Liver (tissue), 9 donors: ENCODE results near the gene ETS1. TPM values are rescaled to one million over a fixed set of nuclear protein-coding genes. Genes with fewer than 3 reads are reported as not detected.
A peak's percentile ranks its signal among the peaks of the same experiment; 100 is the strongest.

Source experiments
- DNase-seq: peaks from one replicate; pipeline ENCODE4 v3.0.0-alpha.2; 2017; ENCODE audit warnings: low spot score
- H3K27ac ChIP-seq, 2 donors: one replicate each; pipeline ENCODE4 v1.7.0; 2013; ENCODE audit warnings: inconsistent platforms in 2 of 2, low read length in 2 of 2, control low read depth in 1 of 2, low read depth in 1 of 2, mild to moderate bottlenecking in 1 of 2
- H3K27me3 ChIP-seq, 4 donors: one replicate each; pipeline versions ENCODE4 v1.6.1 to v1.7.0; 2013; ENCODE audit warnings: low read length in 3 of 4, inconsistent platforms in 1 of 4, mild to moderate bottlenecking in 1 of 4, moderate library complexity in 1 of 4; ENCODE audit not compliant: control insufficient read depth in 4 of 4, insufficient read depth in 4 of 4
- H3K36me3 ChIP-seq, 4 donors: one replicate each; pipeline versions ENCODE4 v1.6.1 to v1.7.0; 2013; ENCODE audit warnings: low read length in 3 of 4, mild to moderate bottlenecking in 3 of 4, low read depth in 1 of 4, moderate library complexity in 1 of 4; ENCODE audit not compliant: control insufficient read depth in 4 of 4, insufficient read depth in 3 of 4
- H3K4me1 ChIP-seq, 4 donors: one replicate each; pipeline versions ENCODE4 v1.6.1 to v1.7.0; 2013; ENCODE audit warnings: low read length in 3 of 4, mild to moderate bottlenecking in 3 of 4, moderate library complexity in 1 of 4; ENCODE audit not compliant: control insufficient read depth in 4 of 4, insufficient read depth in 4 of 4
- H3K4me3 ChIP-seq, 3 donors: one replicate each; pipeline versions ENCODE4 v1.6.1 to v1.7.0; 2013; ENCODE audit warnings: low read length in 3 of 3, control low read depth in 1 of 3, low read depth in 1 of 3, mild to moderate bottlenecking in 1 of 3
- H3K9ac ChIP-seq, 2 donors: one replicate each; pipeline ENCODE4 v1.7.0; 2013; ENCODE audit warnings: low read length in 2 of 2, mild to moderate bottlenecking in 2 of 2, moderate library complexity in 2 of 2, control low read depth in 1 of 2, low read depth in 1 of 2
- H3K9me3 ChIP-seq, 4 donors: one replicate each; pipeline versions ENCODE4 v1.6.1 to v1.7.0; 2013; ENCODE audit warnings: low read length in 3 of 4; ENCODE audit not compliant: control insufficient read depth in 4 of 4
- GABPA ChIP-seq, 2 donors: IDR thresholded peaks in 1 of 2; conservative IDR thresholded peaks in 1 of 2; 2 replicates each; pipeline ENCODE4 v1.6.1; 2016; ENCODE audit warnings: antibody characterized with exemption in 2 of 2, mild to moderate bottlenecking in 1 of 2, moderate library complexity in 1 of 2
- HNF4A ChIP-seq, 2 donors: conservative IDR thresholded peaks; 2 replicates each; pipeline ENCODE4 v1.6.1; 2016; ENCODE audit warnings: antibody characterized with exemption in 2 of 2, mild to moderate bottlenecking in 2 of 2
- HNF4G ChIP-seq: IDR thresholded peaks from 2 replicates; pipeline ENCODE4 v1.6.1; 2016; ENCODE audit warnings: antibody characterized with exemption
- JUND ChIP-seq, 2 donors: IDR thresholded peaks; 2 replicates each; pipeline ENCODE4 v1.6.1; 2016; ENCODE audit warnings: antibody characterized with exemption in 2 of 2
- NR2F2 ChIP-seq: IDR thresholded peaks from 2 replicates; pipeline ENCODE4 v1.6.1; 2016; ENCODE audit warnings: antibody characterized with exemption
- RAD21 ChIP-seq, 2 donors: IDR thresholded peaks; 2 replicates each; pipeline ENCODE4 v1.6.1; 2016; ENCODE audit warnings: antibody characterized with exemption in 2 of 2, mild to moderate bottlenecking in 2 of 2
- SP1 ChIP-seq: IDR thresholded peaks from 2 replicates; pipeline ENCODE4 v1.6.1; 2018; ENCODE audit warnings: antibody characterized with exemption, mild to moderate bottlenecking
- TAF1 ChIP-seq: conservative IDR thresholded peaks from 2 replicates; pipeline ENCODE4 v1.6.1; 2016; ENCODE audit warnings: antibody characterized with exemption, mild to moderate bottlenecking
- YY1 ChIP-seq: IDR thresholded peaks from 2 replicates; pipeline ENCODE4 v1.6.1; 2016; ENCODE audit warnings: antibody characterized with exemption, mild to moderate bottlenecking
- WGBS: extraction: QIAGEN DNeasy Blood & Tissue Kit; methylation state at CpG from one replicate; pipeline ENCODE4 v1.1.7; 2013; 5-methylcytosine and 5-hydroxymethylcytosine counted together
- polyA plus RNA-seq, 2 donors: library from polyadenylated mRNA; stranded (reverse) in 1 of 2; unstranded in 1 of 2; fragments of 200-250 nt in 1 of 2; fragments of >200 nt in 1 of 2; fragmentation: Nextera tagmentation in 1 of 2; extraction: Ambion mirVana in 1 of 2; gene quantifications; one replicate each; pipeline versions ENCODE4 v1.2.1 to v1.2.3, GENCODE V29; 2013 to 2015
- total RNA-seq, 2 donors: library from RNA; depleted of rRNA; stranded (reverse); fragments of >200 nt; gene quantifications; one replicate each; pipeline ENCODE4 v1.2.3, GENCODE V29; 2014
- TF ChIP-seq, protein P1 (sequence below): fragments of 150-350 bp; IDR thresholded peaks from 2 replicates; pipeline ENCODE4 v1.5.1; 2017; ENCODE audit warnings: improper control_type of control experiment, low read depth, low read length; ENCODE audit not compliant: missing input control
- TF ChIP-seq, protein P2 (sequence below): IDR thresholded peaks from 2 replicates; pipeline ENCODE4 v1.6.1; 2016; ENCODE audit warnings: antibody characterized with exemption
- TF ChIP-seq, protein P3 (sequence below): IDR thresholded peaks from 2 replicates; pipeline ENCODE4 v1.6.1; 2016; ENCODE audit warnings: antibody characterized with exemption
- TF ChIP-seq, protein P4 (sequence below): IDR thresholded peaks from 2 replicates; pipeline ENCODE4 v1.6.1; 2016; ENCODE audit warnings: antibody characterized with exemption
- TF ChIP-seq, protein P5 (sequence below): IDR thresholded peaks from 2 replicates; pipeline ENCODE4 v1.6.1; 2016; ENCODE audit warnings: antibody characterized with exemption, mild to moderate bottlenecking
- donor health status: healthy.
- donor health status: healthy.
- donor health status: healthy.
- donor health status: healthy.
- donor health status: healthy.

The ETS1 gene
- total and polyA plus RNA-seq, 4 donors, result 4.8 to 30.0 (median 20.3) TPM

DNA sequence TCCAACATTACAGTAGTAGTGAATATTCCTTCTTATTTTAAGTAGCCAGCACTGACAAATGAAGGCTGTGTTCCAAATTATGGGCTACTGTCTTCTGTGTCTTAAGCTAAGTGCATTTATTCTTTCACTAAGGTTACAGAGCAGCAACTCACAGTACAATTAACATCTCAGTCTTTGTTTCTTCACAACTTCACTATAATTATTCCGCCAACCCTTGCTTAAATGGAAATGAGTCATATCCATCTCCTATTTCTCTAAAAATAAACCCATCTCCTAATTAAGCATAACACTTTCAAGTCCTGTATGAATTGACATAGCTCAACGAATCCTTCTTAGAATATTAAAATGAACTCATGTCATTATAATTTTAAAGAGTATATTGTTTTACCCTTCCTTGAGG, 6.7 kb downstream of the ETS1 start:
- WGBS, result 66% methylated on average over 2 of the region's 2 CpGs
- peaks cover 0 to 3% (median under 1%) of the 10 kb centered on the region in 4 donors for H3K4me1 ChIP-seq
- TF ChIP-seq, protein P1, sequence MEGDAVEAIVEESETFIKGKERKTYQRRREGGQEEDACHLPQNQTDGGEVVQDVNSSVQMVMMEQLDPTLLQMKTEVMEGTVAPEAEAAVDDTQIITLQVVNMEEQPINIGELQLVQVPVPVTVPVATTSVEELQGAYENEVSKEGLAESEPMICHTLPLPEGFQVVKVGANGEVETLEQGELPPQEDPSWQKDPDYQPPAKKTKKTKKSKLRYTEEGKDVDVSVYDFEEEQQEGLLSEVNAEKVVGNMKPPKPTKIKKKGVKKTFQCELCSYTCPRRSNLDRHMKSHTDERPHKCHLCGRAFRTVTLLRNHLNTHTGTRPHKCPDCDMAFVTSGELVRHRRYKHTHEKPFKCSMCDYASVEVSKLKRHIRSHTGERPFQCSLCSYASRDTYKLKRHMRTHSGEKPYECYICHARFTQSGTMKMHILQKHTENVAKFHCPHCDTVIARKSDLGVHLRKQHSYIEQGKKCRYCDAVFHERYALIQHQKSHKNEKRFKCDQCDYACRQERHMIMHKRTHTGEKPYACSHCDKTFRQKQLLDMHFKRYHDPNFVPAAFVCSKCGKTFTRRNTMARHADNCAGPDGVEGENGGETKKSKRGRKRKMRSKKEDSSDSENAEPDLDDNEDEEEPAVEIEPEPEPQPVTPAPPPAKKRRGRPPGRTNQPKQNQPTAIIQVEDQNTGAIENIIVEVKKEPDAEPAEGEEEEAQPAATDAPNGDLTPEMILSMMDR, result no peak
- TF ChIP-seq RAD21 (IDR thresholded peaks at IDR 0.05) (no peak), GABPA (IDR thresholded peaks at IDR 0.05 in 1 of 2, conservative IDR thresholded peaks at IDR 0.05 in 1 of 2) (no peak), YY1 (no peak), NR2F2 (no peak), JUND (IDR thresholded peaks at IDR 0.05) (no peak), SP1 (no peak), HNF4G (no peak), HNF4A (conservative IDR thresholded peaks at IDR 0.05) (no peak)
- TF ChIP-seq, protein P2, sequence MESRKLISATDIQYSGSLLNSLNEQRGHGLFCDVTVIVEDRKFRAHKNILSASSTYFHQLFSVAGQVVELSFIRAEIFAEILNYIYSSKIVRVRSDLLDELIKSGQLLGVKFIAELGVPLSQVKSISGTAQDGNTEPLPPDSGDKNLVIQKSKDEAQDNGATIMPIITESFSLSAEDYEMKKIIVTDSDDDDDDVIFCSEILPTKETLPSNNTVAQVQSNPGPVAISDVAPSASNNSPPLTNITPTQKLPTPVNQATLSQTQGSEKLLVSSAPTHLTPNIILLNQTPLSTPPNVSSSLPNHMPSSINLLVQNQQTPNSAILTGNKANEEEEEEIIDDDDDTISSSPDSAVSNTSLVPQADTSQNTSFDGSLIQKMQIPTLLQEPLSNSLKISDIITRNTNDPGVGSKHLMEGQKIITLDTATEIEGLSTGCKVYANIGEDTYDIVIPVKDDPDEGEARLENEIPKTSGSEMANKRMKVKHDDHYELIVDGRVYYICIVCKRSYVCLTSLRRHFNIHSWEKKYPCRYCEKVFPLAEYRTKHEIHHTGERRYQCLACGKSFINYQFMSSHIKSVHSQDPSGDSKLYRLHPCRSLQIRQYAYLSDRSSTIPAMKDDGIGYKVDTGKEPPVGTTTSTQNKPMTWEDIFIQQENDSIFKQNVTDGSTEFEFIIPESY, result no peak
- TF ChIP-seq, protein P3, sequence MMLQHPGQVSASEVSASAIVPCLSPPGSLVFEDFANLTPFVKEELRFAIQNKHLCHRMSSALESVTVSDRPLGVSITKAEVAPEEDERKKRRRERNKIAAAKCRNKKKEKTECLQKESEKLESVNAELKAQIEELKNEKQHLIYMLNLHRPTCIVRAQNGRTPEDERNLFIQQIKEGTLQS, result no peak
- TF ChIP-seq, protein P4, sequence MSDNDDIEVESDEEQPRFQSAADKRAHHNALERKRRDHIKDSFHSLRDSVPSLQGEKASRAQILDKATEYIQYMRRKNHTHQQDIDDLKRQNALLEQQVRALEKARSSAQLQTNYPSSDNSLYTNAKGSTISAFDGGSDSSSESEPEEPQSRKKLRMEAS, result no peak
- no peak overlapping the region for H3K4me3 ChIP-seq
- DNase-seq, result no peak
- no peaks in the 10 kb centered on the region for H3K9me3 ChIP-seq
- peaks cover 0 to 7% (median 0%) of the 10 kb centered on the region in 4 donors for H3K27me3 ChIP-seq
- H3K9ac ChIP-seq, result no peak overlapping the region
- peak overlapping the region in 1 of 2 donors; percentile 17 for H3K27ac ChIP-seq
- no peaks in the 10 kb centered on the region for H3K36me3 ChIP-seq

DNA sequence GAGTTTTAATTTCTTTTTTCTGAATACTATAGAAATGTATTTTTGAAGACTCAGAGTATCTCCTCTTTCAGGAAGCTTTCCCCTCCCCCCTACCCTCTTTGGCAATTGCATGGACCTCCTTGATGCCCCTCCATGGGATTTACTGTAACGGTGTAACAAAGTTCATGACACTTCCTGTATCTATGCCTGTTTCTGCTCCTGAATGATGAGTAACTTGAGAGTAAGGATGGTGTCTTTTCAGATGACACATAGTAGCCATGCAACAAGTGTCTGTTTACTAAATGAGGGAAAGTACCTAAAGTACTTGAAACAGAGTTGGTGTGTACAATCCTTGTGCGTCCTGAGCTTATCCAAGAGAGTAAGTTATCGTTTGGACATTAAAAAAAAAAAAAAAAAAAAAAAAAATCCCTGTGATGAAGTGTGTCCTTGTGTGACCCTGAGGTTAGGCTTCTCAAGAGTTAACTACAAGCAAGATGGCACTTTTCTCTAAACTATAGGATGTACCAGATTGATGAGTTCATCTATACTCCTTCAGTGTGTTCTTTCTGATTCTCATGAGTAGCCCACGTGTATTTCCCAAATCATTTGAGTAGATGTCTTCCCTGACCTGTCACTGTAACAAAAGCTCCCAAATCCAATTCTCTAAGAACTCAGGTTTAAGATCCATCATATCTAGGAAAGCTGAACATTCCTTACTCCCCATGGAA, 7.4 kb downstream of the ETS1 start:
- H3K9ac ChIP-seq, result no peak overlapping the region

More for the DNA sequence above, 7.4 kb downstream of the ETS1 start:
- no peak for DNase-seq
- no peak overlapping the region for H3K4me3 ChIP-seq
- no peaks in the 10 kb centered on the region for H3K36me3 ChIP-seq
- H3K27me3 ChIP-seq, result peaks cover 0 to 5% (median 0%) of the 10 kb centered on the region in 4 donors
- no peaks in the 10 kb centered on the region for H3K9me3 ChIP-seq
- peaks cover 0 to 3% (median 0%) of the 10 kb centered on the region in 4 donors for H3K4me1 ChIP-seq
- 73% methylated on average over 4 of the region's 4 CpGs for WGBS
- TF ChIP-seq, protein P5, sequence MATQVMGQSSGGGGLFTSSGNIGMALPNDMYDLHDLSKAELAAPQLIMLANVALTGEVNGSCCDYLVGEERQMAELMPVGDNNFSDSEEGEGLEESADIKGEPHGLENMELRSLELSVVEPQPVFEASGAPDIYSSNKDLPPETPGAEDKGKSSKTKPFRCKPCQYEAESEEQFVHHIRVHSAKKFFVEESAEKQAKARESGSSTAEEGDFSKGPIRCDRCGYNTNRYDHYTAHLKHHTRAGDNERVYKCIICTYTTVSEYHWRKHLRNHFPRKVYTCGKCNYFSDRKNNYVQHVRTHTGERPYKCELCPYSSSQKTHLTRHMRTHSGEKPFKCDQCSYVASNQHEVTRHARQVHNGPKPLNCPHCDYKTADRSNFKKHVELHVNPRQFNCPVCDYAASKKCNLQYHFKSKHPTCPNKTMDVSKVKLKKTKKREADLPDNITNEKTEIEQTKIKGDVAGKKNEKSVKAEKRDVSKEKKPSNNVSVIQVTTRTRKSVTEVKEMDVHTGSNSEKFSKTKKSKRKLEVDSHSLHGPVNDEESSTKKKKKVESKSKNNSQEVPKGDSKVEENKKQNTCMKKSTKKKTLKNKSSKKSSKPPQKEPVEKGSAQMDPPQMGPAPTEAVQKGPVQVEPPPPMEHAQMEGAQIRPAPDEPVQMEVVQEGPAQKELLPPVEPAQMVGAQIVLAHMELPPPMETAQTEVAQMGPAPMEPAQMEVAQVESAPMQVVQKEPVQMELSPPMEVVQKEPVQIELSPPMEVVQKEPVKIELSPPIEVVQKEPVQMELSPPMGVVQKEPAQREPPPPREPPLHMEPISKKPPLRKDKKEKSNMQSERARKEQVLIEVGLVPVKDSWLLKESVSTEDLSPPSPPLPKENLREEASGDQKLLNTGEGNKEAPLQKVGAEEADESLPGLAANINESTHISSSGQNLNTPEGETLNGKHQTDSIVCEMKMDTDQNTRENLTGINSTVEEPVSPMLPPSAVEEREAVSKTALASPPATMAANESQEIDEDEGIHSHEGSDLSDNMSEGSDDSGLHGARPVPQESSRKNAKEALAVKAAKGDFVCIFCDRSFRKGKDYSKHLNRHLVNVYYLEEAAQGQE, result no peak
- TF ChIP-seq NR2F2 (no peak), TAF1 (no peak), HNF4A (conservative IDR thresholded peaks at IDR 0.05) (no peak), SP1 (no peak), HNF4G (no peak), JUND (IDR thresholded peaks at IDR 0.05) (no peak)
- TF ChIP-seq, protein P2, result no peak
- no peak overlapping the region for H3K27ac ChIP-seq
